NOMO-1 treated with dmso at 0.1 percent for 144 hours (cell line): ENCODE results near the gene C11orf86.
"Not testable (repeated sequence)": the region's sequence is repeated elsewhere in the genome, so short reads cannot be mapped to it uniquely, and the experiment has no call there.

ENCODE experiments used
- DNase-seq: peaks from one replicate; lab custom pipeline; 2025; ENCODE audit not compliant: unreplicated experiment; lab: John Stamatoyannopoulos, UW

Gene C11orf86

DNA sequence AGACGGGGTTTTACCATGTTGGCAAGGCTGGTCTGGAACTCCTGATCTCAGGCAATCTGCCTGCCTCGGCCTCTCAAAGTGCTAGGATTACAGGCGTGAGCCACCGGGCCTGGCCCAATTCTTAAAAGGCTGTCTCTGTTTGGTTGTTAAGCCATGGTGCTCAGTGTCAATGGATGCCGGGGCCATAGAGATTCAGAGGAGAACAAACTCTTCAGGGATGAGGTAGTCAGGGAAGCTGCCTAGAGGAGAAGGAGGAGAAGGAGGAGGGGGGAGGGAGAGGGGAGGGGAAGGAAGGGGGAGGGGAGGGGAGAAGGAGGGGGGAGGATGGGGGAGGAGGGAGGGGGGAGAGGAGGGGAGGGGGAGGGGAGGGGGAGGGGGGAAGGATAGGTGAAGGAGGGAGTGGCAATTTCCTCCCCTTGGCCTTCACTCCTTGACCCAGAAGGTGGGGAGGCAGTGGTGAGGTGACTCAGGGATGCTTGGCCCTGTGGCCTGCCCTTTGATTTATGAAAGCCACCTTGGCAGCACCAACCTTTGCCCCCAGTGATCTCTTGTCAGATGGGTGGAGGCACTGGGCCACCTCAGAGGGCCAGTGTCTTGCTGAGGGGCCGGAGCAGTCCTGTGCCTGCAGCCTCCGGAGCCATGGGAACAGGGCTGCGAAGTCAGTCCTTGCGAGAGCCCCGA lies at the start of gene C11orf86:
TSS of gene C11orf86 (plus strand) at position 581 of the 681 bp plus-strand sequence. CDS start at position 640, 59 bp downstream.
- DNase-seq = no peak

GRCh38 chr11:66929753-66930152 lies 45.4 kb upstream of the C11orf86 start:
- no peak for DNase-seq

DNA sequence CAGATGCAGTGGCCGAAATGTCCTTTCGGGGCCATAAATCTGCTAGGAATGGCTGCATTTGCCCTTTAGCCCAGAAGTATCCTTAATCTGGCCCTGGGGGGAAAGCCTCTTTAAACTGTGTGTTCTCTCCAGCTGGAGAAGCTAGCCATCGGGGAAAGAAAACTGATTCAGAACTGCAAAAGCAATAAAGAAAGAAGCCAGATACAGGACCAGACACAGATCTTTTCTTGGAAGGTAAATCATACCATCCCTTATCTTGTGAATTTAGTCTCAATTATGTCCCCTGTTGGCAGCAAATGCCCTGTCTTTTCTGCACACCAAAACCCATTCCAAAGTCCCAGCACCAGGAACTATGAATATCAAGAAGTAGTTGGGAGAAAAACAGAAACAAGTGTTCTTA lies 42.6 kb upstream of the C11orf86 start:
- no peak for DNase-seq

DNA sequence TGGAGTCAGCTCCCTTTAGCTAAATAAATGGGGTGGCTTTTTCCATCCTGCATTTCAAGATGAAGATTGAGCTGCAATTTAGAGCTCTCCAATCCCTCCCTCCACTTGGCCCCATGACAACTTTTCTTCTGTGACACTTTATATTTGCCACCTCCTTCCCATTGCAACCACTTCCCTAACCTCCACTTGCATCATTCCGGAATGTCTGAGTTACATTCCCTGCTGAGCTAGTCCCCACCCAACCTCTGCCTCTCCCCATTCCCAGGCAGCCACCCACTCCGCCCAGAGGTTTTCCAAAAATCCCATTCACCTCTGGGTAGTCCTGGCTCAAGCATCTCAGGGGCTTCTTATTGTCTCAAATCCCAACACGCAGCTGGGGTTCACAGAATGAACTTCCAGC lies 41.6 kb upstream of the C11orf86 start:
- no peak for DNase-seq

- DNase-seq = no peak
Measured at GRCh38 chr11:66934950-66935779, 39.9 kb upstream of the C11orf86 start.

GRCh38 chr11:66936311-66936711 lies 38.8 kb upstream of the C11orf86 start:
- DNase-seq = no peak

- no peak for DNase-seq
Measured at GRCh38 chr11:66937193-66937733, 37.8 kb upstream of the C11orf86 start.

DNA sequence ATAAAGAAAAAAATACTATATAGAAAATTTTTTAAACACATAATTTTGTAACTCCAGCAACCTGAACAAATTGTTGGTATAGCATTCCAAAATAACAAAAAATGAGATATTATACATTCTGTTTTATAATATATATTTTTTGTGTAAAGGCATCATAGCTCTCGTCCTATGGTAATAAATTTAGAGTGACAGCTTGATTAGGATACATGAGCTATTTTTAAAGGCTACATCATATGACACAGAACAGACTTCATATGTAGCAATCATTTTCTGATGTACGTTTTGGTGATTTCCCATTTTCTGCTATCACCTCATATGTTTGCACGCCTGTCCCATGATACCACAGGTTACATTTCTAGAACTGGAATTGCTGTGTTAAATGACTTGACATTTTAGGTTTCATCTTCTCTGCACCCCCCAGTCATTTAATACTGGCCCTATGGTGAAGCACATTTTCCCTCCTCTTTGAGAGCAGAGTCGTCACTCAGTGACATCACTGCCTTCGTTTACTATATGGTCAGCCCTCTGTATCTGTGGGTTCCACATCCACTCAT lies 36.4 kb upstream of the C11orf86 start:
- DNase-seq = no peak

DNA sequence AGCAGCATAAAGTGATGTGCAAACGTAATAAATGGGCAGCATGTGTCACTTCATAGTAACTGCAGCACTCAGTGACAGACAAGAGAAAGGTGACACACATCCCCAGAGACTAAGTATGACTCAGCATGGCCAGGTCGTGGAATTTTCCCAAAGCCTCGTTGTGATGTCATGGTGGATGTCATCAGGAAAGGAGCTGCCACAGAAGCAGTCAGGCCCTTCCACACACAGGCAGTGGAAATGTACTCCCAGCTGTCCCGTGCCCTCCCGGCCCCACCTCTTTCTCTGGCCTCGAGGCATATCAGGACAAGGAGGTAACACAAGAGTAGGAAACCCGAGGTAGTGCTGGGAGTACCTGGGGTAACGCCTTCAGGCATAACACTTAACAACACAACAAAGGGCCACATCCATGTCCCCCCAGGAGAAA lies 25.0 kb upstream of the C11orf86 start:
- DNase-seq = no peak

DNA sequence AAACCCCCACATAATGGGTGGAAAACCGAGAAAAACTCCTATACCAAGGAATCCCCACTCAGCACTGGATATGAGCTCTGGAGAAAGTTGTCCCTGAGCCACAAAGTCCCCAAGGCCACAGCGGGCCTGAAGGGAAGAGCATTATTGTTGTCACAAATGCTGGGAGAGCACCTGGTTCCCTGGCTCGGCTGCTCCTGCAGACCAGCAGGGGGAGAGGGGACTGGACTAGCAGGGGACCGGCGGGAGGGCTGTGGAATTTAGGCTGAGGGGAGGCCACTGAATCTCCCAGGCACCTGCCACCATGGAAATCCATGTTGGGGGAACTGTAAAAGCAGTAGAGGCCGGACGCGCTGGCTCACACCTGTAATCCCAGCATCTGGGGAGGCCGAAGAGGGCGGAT lies 24.0 kb upstream of the C11orf86 start:
- DNase-seq = no peak

GRCh38 chr11:66951927-66952337 lies 23.2 kb upstream of the C11orf86 start:
- DNase-seq = no peak

DNA sequence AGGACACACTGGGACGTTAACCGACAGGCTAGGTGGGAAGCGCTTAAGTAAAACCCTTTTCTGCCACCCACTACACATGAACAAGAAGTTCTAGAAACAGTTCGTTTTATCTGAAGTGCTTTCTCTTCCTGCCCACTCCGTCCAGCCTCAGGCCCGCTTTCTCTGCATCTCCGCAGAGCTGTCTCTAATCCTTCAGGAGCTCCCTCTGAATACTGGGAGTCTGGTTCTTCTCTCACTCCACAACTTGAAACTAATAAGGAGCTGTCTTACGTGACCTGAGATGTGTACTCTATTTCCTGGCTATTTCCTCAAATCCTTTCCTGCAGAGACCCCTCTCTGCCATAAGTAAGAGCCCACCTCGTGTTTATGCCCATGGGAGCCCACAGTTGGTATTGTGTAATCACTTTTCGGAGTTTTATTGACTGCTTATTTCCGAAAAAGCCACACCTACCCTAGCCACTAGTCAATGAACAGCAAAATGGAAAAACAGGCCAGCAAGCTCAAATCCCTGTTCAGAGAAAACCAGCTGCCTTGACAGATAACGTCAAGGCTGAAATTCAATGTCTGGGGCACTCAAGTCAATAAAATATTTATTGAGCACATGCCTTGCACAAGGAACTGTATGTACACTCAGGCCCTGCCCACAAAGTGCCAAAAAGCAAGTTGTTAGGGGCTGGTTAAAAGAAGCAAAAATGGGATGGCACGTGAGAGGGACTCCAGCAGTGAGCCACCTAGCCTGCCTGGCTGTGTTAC lies 21.8 kb upstream of the C11orf86 start:
- no peak for DNase-seq

- DNase-seq = peak; percentile 46
Measured at GRCh38 chr11:66956689-66957290, 18.3 kb upstream of the C11orf86 start.

DNA sequence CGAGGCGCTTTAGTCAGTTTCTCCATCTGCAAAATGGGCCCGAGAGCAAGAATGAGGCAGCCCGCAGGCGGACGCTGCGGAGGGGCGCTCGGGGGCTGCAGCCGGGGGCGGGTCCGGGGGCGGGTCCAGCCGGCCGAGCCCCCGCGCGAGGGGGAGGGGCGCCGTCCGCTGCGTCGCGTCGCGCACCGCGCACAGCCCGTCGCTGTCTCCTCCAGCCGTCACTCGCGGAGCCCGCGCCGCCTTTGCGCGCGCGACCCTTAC lies 17.2 kb upstream of the C11orf86 start:
- no peak for DNase-seq

DNA sequence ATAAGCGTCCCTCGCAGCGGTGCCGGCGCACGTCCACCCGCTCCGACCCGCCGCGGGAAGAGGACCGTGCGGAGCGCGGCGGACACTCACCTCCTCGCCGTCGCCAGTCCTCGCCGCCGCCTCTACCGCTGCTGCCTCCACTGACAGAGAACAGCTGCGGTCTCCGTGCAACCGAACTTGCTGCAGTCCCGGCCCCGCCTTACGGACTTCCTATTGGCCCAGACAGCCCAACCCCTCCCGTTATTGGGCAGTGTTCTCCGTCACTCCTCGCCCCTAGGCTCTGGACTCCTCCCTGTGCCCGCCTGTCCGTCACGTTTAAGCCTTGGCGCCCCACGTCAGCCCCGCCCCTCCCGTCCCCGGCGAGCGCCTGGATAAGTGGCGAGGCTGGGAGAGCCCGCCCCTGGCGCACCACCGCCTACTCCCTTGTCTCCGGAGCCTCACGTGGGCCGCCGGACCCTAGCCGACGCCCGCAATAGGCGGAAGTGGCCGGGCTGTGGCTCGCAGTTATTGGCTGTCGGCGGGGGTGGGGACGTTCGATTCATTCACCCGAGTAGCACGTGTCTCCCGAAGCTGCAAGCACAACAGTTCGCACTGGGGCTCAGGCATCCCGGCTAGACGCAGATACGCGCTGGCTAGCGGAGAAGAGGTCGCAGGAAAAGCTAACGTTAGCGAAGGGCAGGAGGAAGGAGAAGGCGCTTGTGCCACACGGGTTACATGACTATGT lies 16.7 kb upstream of the C11orf86 start, which contains the start of gene PC:
TSS of gene PC (minus strand) at position 152 of the 724 bp plus-strand sequence. CDS start 86,224 bp downstream, outside the sequence.
- DNase-seq = peak; percentile 99

- DNase-seq = no peak
Measured at GRCh38 chr11:66958956-66959274, 16.2 kb upstream of the C11orf86 start.

DNA sequence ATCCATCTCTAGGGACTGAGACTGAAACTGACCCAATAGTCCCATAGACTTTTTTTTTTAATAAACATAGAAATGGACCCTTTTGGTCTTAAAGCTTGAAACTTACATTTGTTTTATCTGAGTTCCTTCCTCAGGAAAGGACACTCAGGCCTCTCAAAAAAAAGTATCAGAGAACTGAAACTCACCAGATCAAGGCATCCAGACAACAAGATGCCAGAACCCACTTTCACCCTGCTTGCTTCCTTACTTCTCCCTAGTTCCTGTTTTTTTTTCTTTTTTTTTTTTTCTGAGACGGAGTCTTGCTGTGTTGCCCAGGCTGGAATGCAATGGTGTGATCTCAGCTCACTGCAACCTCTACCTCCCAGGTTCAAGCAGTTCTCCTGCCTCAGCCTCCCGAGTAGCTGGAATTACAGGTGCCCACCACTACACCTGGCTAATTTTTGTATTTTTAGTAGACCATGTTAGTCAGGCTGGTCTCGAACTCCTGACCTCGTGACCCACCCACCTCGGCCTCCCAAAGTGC lies 13.4 kb upstream of the C11orf86 start:
- not testable (repeated sequence) for DNase-seq

GRCh38 chr11:66962247-66962646 lies 12.9 kb upstream of the C11orf86 start:
- no peak for DNase-seq

- DNase-seq = no peak
Measured at GRCh38 chr11:66962801-66963200, 12.3 kb upstream of the C11orf86 start.

- no peak for DNase-seq
Measured at GRCh38 chr11:66964495-66964894, 10.6 kb upstream of the C11orf86 start.
